H1 (cell line): Measurements from ENCODE around the gene MAPRE2. TPM values are rescaled to one million over a fixed set of nuclear protein-coding genes. Genes with fewer than 3 reads are reported as not detected.

Experiments
- CTCF ChIA-PET: fragments of 300-600 bp; sonication (Branson Sonifier 250); formaldehyde crosslinking; loops from one replicate; lab custom pipeline; 2021; ENCODE audit not compliant: partially characterized antibody; lab: Charles Lee
- POLR2A ChIA-PET: fragments of 300-600 bp; sonication (Branson Sonifier 250); formaldehyde crosslinking; loops from one replicate; lab custom pipeline; 2021; ENCODE audit warnings: inconsistent platforms; ENCODE audit not compliant: partially characterized antibody; lab: Charles Lee
- DNase-seq, 2 experiments: peaks; one replicate each; pipeline versions ENCODE4 v3.0.0 to v3.0.0-alpha.2; 2010 to 2022; ENCODE audit warnings: low spot score in 2 of 2, low read depth in 1 of 2, mixed read lengths in 1 of 2
- FAIRE-seq: peaks from 2 replicates; lab custom pipeline; 2011; peaks lifted over from hg19 to GRCh38; lab: Jason Lieb, UNC
- H2AFZ ChIP-seq: 2 replicates; pipeline ENCODE4 v1.8.1; 2012; ENCODE audit warnings: low read length, inconsistent platforms
- H2AK5ac ChIP-seq: 2 replicates; pipeline ENCODE4 v1.6.1; 2013; ENCODE audit warnings: low read depth, low read length
- H2BK120ac ChIP-seq: replicated peaks from 2 replicates; pipeline ENCODE3; 2013; ENCODE audit warnings: low read depth, low read length, inconsistent platforms
- H2BK12ac ChIP-seq: 2 replicates; pipeline ENCODE4 v1.6.1; 2013; ENCODE audit warnings: low read depth, low read length
- H2BK15ac ChIP-seq: 2 replicates; pipeline ENCODE4 v1.6.1; 2013; ENCODE audit warnings: low read length
- H2BK20ac ChIP-seq: 2 replicates; pipeline ENCODE4 v1.6.1; 2013; ENCODE audit warnings: low read length
- H2BK5ac ChIP-seq: 2 replicates; pipeline ENCODE4 v1.6.1; 2013; ENCODE audit warnings: low read depth, low read length
- H3K14ac ChIP-seq: 2 replicates; pipeline ENCODE4 v1.6.1; 2013; ENCODE audit warnings: inconsistent platforms; ENCODE audit not compliant: insufficient read length
- H3K18ac ChIP-seq: 2 replicates; pipeline ENCODE4 v1.6.1; 2013; ENCODE audit warnings: low read length; ENCODE audit errors: extremely low read depth
- H3K23ac ChIP-seq: 2 replicates; pipeline ENCODE4 v1.6.1; 2013; ENCODE audit warnings: inconsistent platforms; ENCODE audit not compliant: insufficient read length
- H3K23me2 ChIP-seq: 2 replicates; pipeline ENCODE4 v1.6.1; 2013; ENCODE audit warnings: low read depth, low read length
- H3K27ac ChIP-seq: 2 replicates; pipeline ENCODE4 v1.6.1; 2011; ENCODE audit warnings: low read depth, low read length, inconsistent platforms
- H3K27me3 ChIP-seq, 4 experiments: replicated peaks in 1 of 4; 1 replicate in 1 of 4; 2 replicates in 3 of 4; pipeline versions ENCODE4 v1.6.1 to v1.8.1; 2011 to 2013; ENCODE audit warnings: low read length in 3 of 4, mild to moderate bottlenecking in 3 of 4, inconsistent platforms in 2 of 4, mixed read lengths in 2 of 4, moderate library complexity in 1 of 4; ENCODE audit not compliant: control insufficient read depth in 3 of 4, insufficient read depth in 3 of 4; ENCODE audit errors: extremely low read depth in 1 of 4
- H3K36me3 ChIP-seq, 4 experiments: 2 replicates each; pipeline versions ENCODE4 v1.6.1 to v1.8.1; 2011 to 2013; ENCODE audit warnings: mild to moderate bottlenecking in 4 of 4, low read length in 3 of 4, moderate library complexity in 2 of 4, control low read depth in 1 of 4, inconsistent platforms in 1 of 4; ENCODE audit not compliant: insufficient read depth in 4 of 4, control insufficient read depth in 2 of 4
- H3K4ac ChIP-seq: replicated peaks from 2 replicates; pipeline ENCODE3; 2013; ENCODE audit warnings: low read length, low read depth, mixed read lengths, inconsistent platforms; ENCODE audit not compliant: insufficient read length
- H3K4me1 ChIP-seq, 4 experiments: replicated peaks in 1 of 4; 1 replicate in 1 of 4; 2 replicates in 3 of 4; pipeline versions ENCODE4 v1.6.1 to v1.8.1; 2011 to 2013; ENCODE audit warnings: low read length in 3 of 4, inconsistent platforms in 2 of 4, mixed read lengths in 1 of 4; ENCODE audit not compliant: insufficient read depth in 4 of 4, control insufficient read depth in 3 of 4
- H3K4me2 ChIP-seq, 2 experiments: 2 replicates each; pipeline versions ENCODE4 v1.6.1 to v1.8.1; 2011 to 2013; ENCODE audit warnings: low read depth in 2 of 2, low read length in 2 of 2, control low read depth in 1 of 2, inconsistent platforms in 1 of 2, mild to moderate bottlenecking in 1 of 2; ENCODE audit not compliant: insufficient read depth in 1 of 2
- H3K4me3 ChIP-seq, 4 experiments: fragments of 200-600, 300-600 bp in 1 of 4; sonication (generic), shearing (Covaris generic), sonication (Bioruptor Twin) in 1 of 4; 2 replicates each; pipeline versions ENCODE4 v1.5.1 to v1.8.1; 2011 to 2016; ENCODE audit warnings: low read length in 4 of 4, low read depth in 3 of 4, control low read depth in 2 of 4, inconsistent platforms in 2 of 4, mild to moderate bottlenecking in 2 of 4, mixed read lengths in 1 of 4, moderate library complexity in 1 of 4; ENCODE audit not compliant: insufficient read depth in 2 of 4; ENCODE audit errors: extremely low read depth in 1 of 4
- H3K56ac ChIP-seq: replicated peaks from 2 replicates; pipeline ENCODE3; 2013; ENCODE audit warnings: low read depth, mild to moderate bottlenecking, mixed read lengths, low read length, inconsistent platforms; ENCODE audit not compliant: insufficient read length
- H3K79me1 ChIP-seq: 2 replicates; pipeline ENCODE4 v1.6.1; 2013; ENCODE audit warnings: low read depth, low read length, control low read depth
- H3K79me2 ChIP-seq, 2 experiments: 2 replicates each; pipeline versions ENCODE4 v1.6.1 to v1.8.1; 2012 to 2013; ENCODE audit warnings: low read length in 2 of 2, mild to moderate bottlenecking in 2 of 2, inconsistent platforms in 1 of 2; ENCODE audit not compliant: insufficient read depth in 2 of 2, control insufficient read depth in 1 of 2
- H3K9ac ChIP-seq, 4 experiments: replicated peaks in 1 of 4; 1 replicate in 1 of 4; 2 replicates in 3 of 4; pipeline versions ENCODE4 v1.6.1 to v1.8.1; 2011 to 2013; ENCODE audit warnings: low read depth in 3 of 4, low read length in 3 of 4, control low read depth in 2 of 4, mild to moderate bottlenecking in 2 of 4, moderate library complexity in 2 of 4, inconsistent platforms in 1 of 4; ENCODE audit errors: extremely low read depth in 1 of 4
- H3K9me3 ChIP-seq, 2 experiments: 2 replicates each; pipeline versions ENCODE4 v1.6.1 to v1.8.1; 2012 to 2013; ENCODE audit warnings: mild to moderate bottlenecking in 2 of 2, moderate library complexity in 2 of 2, control low read depth in 1 of 2, inconsistent platforms in 1 of 2, low read depth in 1 of 2, low read length in 1 of 2, mixed read lengths in 1 of 2; ENCODE audit not compliant: insufficient read depth in 2 of 2
- H4K20me1 ChIP-seq, 2 experiments: replicated peaks in 1 of 2; 2 replicates each; pipeline versions ENCODE3 to v1.8.1; 2011 to 2013; ENCODE audit warnings: inconsistent platforms in 2 of 2, low read length in 2 of 2, mild to moderate bottlenecking in 1 of 2; ENCODE audit not compliant: insufficient read depth in 2 of 2, control insufficient read depth in 1 of 2
- H4K5ac ChIP-seq: 2 replicates; pipeline ENCODE4 v1.6.1; 2013; ENCODE audit warnings: low read length, low read depth, mixed read lengths, inconsistent platforms; ENCODE audit not compliant: insufficient read length
- H4K8ac ChIP-seq: 2 replicates; pipeline ENCODE4 v1.8.0; 2013; ENCODE audit warnings: mild to moderate bottlenecking, moderate library complexity, low read length, inconsistent platforms; ENCODE audit not compliant: insufficient read depth; ENCODE audit errors: extremely low read depth
- H4K91ac ChIP-seq: replicated peaks from 2 replicates; pipeline ENCODE3; 2013; ENCODE audit warnings: low read length, mixed read lengths, inconsistent platforms; ENCODE audit not compliant: insufficient read length
- BCL11A ChIP-seq, 2 experiments: IDR thresholded peaks; one replicate each; pipeline ENCODE4 v1.6.1; 2011; ENCODE audit warnings: low read depth in 2 of 2, low read length in 2 of 2, mild to moderate bottlenecking in 2 of 2
- BRCA1 ChIP-seq: IDR thresholded peaks from 2 replicates; pipeline ENCODE4 v1.6.1; 2012; ENCODE audit warnings: low read depth, low read length, improper control_type of control experiment
- CBX5 ChIP-seq: fragments of 300-800, 300-1000 bp; sonication (generic); IDR thresholded peaks from 2 replicates; pipeline ENCODE4 v1.7.1; 2016; ENCODE audit warnings: antibody characterized with exemption, low read length, low read depth
- CEBPB ChIP-seq: IDR thresholded peaks from 2 replicates; pipeline ENCODE4 v1.6.1; 2012; ENCODE audit warnings: low read depth, low read length
- EGR1 ChIP-seq: IDR thresholded peaks from 2 replicates; pipeline ENCODE4 v1.6.1; 2011; ENCODE audit warnings: low read depth, low read length, borderline replicate concordance
- JUND ChIP-seq: IDR thresholded peaks from 2 replicates; pipeline ENCODE4 v1.6.1; 2011; ENCODE audit warnings: mild to moderate bottlenecking, improper control_type of control experiment, low read length
- NANOG ChIP-seq: IDR thresholded peaks from 2 replicates; pipeline ENCODE4 v1.6.1; 2011; ENCODE audit warnings: low read length, low read depth, mild to moderate bottlenecking, inconsistent platforms; ENCODE audit not compliant: insufficient read depth, poor library complexity, severe bottlenecking
- POLR2A ChIP-seq, 2 experiments: IDR thresholded peaks; 1 replicate in 1 of 2; 2 replicates in 1 of 2; pipeline ENCODE4 v1.6.1; 2011; ENCODE audit warnings: low read depth in 2 of 2, low read length in 2 of 2, mild to moderate bottlenecking in 2 of 2; ENCODE audit errors: control extremely low read depth in 1 of 2
- RBBP5 ChIP-seq: IDR thresholded peaks from 2 replicates; pipeline ENCODE4 v1.7.1; 2012; ENCODE audit warnings: low read depth, mild to moderate bottlenecking, inconsistent platforms, low read length, moderate library complexity, borderline replicate concordance
- RNF2 ChIP-seq: fragments of 200-900, 300-1000 bp; sonication (generic); IDR thresholded peaks from 2 replicates; pipeline ENCODE4 v1.7.1; 2016; ENCODE audit warnings: borderline replicate concordance, low read depth, mild to moderate bottlenecking, antibody characterized with exemption, low read length; ENCODE audit not compliant: poor library complexity, severe bottlenecking; ENCODE audit errors: missing control alignments
- SIX5 ChIP-seq: IDR thresholded peaks from 2 replicates; pipeline ENCODE4 v1.6.1; 2011; ENCODE audit warnings: mild to moderate bottlenecking, low read depth, low read length
- SP4 ChIP-seq: IDR thresholded peaks from 2 replicates; pipeline ENCODE4 v1.6.1; 2012; ENCODE audit warnings: low read length, inconsistent platforms
- TAF7 ChIP-seq: optimal IDR thresholded peaks from 2 replicates; pipeline ENCODE3; 2011; ENCODE audit warnings: low read depth, mild to moderate bottlenecking, inconsistent platforms, low read length, moderate library complexity, borderline replicate concordance
- TBP ChIP-seq: IDR thresholded peaks from 2 replicates; pipeline ENCODE4 v1.6.1; 2011; ENCODE audit warnings: low read depth, low read length, improper control_type of control experiment
- TEAD4 ChIP-seq: IDR thresholded peaks from 2 replicates; pipeline ENCODE4 v1.6.1; 2012; ENCODE audit warnings: low read depth, low read length, inconsistent platforms, mixed read lengths
- YY1 ChIP-seq: IDR thresholded peaks from 2 replicates; pipeline ENCODE4 v1.6.1; 2011; ENCODE audit warnings: low read depth, mild to moderate bottlenecking, low read length
- polyA plus RNA-seq, 7 experiments: library from polyadenylated mRNA; depleted of rRNA in 3 of 7; stranded (reverse) in 5 of 7; unstranded in 2 of 7; fragments of >200 nt in 5 of 7; fragments of 200-250 nt in 2 of 7; gene quantifications; 1 replicate in 5 of 7; 2 replicates in 1 of 7; 4 replicates in 1 of 7; pipeline versions ENCODE4 v1.2.1 to v1.2.3, GENCODE V29; 2011 to 2013; ENCODE audit warnings: missing spikeins in 2 of 7, mixed read lengths in 2 of 7
- total RNA-seq: library from RNA; stranded (reverse); fragmentation: NEBNext Ultra II Directional; extraction: Animal tissue kit (Norgen Biotek cat#: 25700); gene quantifications from 2 replicates; pipeline ENCODE4 v1.2.1, GENCODE V29; 2021

MAPRE2 gene
- total and polyA plus RNA-seq, 2 of the 8 experiments (the other 6 are each of a cell fraction or from before 2014, with no cell fraction given), result 32.6 to 33.1 TPM

DNA sequence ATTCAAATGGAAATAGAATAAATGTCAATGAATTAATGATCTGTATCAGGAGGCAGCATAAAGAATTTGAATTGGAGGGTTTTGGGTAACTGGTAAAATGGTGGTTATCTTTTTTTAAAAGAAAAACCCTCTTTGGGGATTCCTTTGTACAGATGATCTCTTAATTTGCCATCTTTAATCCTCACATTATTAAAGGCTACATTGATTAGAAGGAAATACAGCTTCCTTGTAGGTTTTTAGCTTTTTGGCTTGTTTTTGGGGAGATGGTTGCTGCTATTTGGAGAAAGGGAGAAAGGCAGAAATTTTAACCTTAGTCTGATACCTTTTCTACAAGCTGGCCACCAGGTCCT is 600 bp upstream of the MAPRE2 start:
- Histone ChIP-seq H4K20me1 (peaks cover 2% of the 10 kb centered on the region in 2 experiments), H3K4me2 (peak overlapping the region; percentile 80 to 81), H4K5ac (no peak overlapping the region), H3K23me2 (peaks cover 11% of the 10 kb centered on the region; the same call in 1 of the 2 replicates), H3K9ac (peak overlapping the region in 2 of 4 experiments; percentile 49 to 50; a peak in 2 of 7 replicates), H4K8ac (no peak overlapping the region), H3K9me3 (no peaks in the 10 kb centered on the region), H3K18ac (no peak overlapping the region), H2BK120ac (no peak overlapping the region), H2BK20ac (no peak overlapping the region), H2BK5ac (no peak overlapping the region), H2AFZ (peak overlapping the region; percentile 88), H3K56ac (no peak overlapping the region), H3K4me1 (peaks cover 0 to 7% (median 4%) of the 10 kb centered on the region in 4 experiments; a peak in 4 of 7 replicates), H2AK5ac (no peak overlapping the region), H2BK15ac (no peak overlapping the region), H2BK12ac (peak overlapping the region; percentile 86; the same call in 1 of the 2 replicates), H3K27ac (peak overlapping the region; percentile 11; the same call in 1 of the 2 replicates), H3K4ac (no peak overlapping the region), H3K36me3 (no peaks in the 10 kb centered on the region), H3K27me3 (no peaks in the 10 kb centered on the region), H3K79me2 (peaks cover 0 to 29% of the 10 kb centered on the region in 2 experiments; a peak in 2 of 4 replicates), H3K14ac (no peak overlapping the region), H3K4me3 (peak overlapping the region; percentile 26 to 75 (median 36); a peak in 6 of 8 replicates), H3K23ac (no peak overlapping the region), H3K79me1 (0 out of 2 replicates have a peak, but pooled peaks cover 2% of the 10 kb centered on the region), H4K91ac (no peak overlapping the region)
- no peak for FAIRE-seq
- no peak for DNase-seq
- CTCF ChIA-PET, result interaction anchor here (0.7 to 2.2 kb wide), 6 partner anchors 10 to 103 kb away, joined by 3 to 11 read pairs (median 3); no protein-coding TSS in a partner anchor
- POLR2A ChIA-PET, result interaction anchor here (1.0 to 1.6 kb wide), 4 partner anchors 11 to 82 kb away, joined by 3 to 6 read pairs (median 4); no protein-coding TSS in a partner anchor
- TF ChIP-seq TBP (no peak), SP4 (no peak), TAF7 (no peak), BCL11A (IDR thresholded peaks at IDR 0.05; ENCODE audit: low read depth in 2 of 2, low read length in 2 of 2) (no peak), RBBP5 (no peak), YY1 (no peak), BRCA1 (no peak), JUND (no peak), SIX5 (no peak), CBX5 (no peak), RNF2 (no peak), POLR2A (IDR thresholded peaks at IDR 0.05; ENCODE audit: control extremely low read depth in 1 of 2, low read depth in 2 of 2, low read length in 2 of 2) (no peak), EGR1 (no peak), TEAD4 (no peak), NANOG (no peak), CEBPB (no peak)
